Lower leg skin (tissue), 3 donors: Measurements from ENCODE around the gene DPP10.

Experiments
- POLR2A ChIP-seq, 2 donors: fragments of 450-650 bp; IDR thresholded peaks; one replicate each; pipeline ENCODE4 v1.6.1; 2016 to 2017; ENCODE audit warnings: antibody characterized with exemption in 2 of 2, mild to moderate bottlenecking in 1 of 2, moderate library complexity in 1 of 2
- TF ChIP-seq, protein P1 (sequence below), 3 donors: fragments of 450-650 bp; IDR thresholded peaks; one replicate each; pipeline ENCODE4 v1.5.1; 2016; ENCODE audit warnings: antibody characterized with exemption in 3 of 3, mild to moderate bottlenecking in 3 of 3, moderate library complexity in 2 of 3

- TF ChIP-seq, protein P1, sequence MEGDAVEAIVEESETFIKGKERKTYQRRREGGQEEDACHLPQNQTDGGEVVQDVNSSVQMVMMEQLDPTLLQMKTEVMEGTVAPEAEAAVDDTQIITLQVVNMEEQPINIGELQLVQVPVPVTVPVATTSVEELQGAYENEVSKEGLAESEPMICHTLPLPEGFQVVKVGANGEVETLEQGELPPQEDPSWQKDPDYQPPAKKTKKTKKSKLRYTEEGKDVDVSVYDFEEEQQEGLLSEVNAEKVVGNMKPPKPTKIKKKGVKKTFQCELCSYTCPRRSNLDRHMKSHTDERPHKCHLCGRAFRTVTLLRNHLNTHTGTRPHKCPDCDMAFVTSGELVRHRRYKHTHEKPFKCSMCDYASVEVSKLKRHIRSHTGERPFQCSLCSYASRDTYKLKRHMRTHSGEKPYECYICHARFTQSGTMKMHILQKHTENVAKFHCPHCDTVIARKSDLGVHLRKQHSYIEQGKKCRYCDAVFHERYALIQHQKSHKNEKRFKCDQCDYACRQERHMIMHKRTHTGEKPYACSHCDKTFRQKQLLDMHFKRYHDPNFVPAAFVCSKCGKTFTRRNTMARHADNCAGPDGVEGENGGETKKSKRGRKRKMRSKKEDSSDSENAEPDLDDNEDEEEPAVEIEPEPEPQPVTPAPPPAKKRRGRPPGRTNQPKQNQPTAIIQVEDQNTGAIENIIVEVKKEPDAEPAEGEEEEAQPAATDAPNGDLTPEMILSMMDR (IDR thresholded peaks at IDR 0.05): no peak
- TF ChIP-seq POLR2A (IDR thresholded peaks at IDR 0.05): no peak
Measured at GRCh38 chr2:114464961-114465706, 22.7 kb downstream of the DPP10 start.
